CD4-positive, alpha-beta memory T cell (primary cell): ENCODE results near the gene ARG1. TPM values are rescaled to one million over a fixed set of nuclear protein-coding genes. Genes with fewer than 3 reads are reported as not detected.

Source experiments
- CTCF ChIA-PET: fragments of 350-600 bp; sonication (Branson Sonifier 250); formaldehyde crosslinking; loops from one replicate; lab custom pipeline; 2021; ENCODE audit warnings: inconsistent platforms; ENCODE audit not compliant: partially characterized antibody; lab: Charles Lee
- POLR2A ChIA-PET: fragments of 350-600 bp; sonication (Branson Sonifier 250); formaldehyde crosslinking; loops from one replicate; lab custom pipeline; 2021; ENCODE audit not compliant: partially characterized antibody; lab: Charles Lee
- DNase-seq, 5 donors: peaks; one replicate each; pipeline versions ENCODE4 v3.0.0 to v3.0.0-alpha.2; 2020 to 2022; ENCODE audit warnings: mixed read lengths in 1 of 5
- H3K27ac ChIP-seq: one replicate; pipeline ENCODE4 v1.7.0; 2013; ENCODE audit warnings: low read depth, low read length
- H3K27me3 ChIP-seq: 2 replicates; pipeline ENCODE4 v1.7.0; 2013; ENCODE audit warnings: mild to moderate bottlenecking, low read length, moderate library complexity; ENCODE audit not compliant: insufficient read depth
- H3K36me3 ChIP-seq: 2 replicates; pipeline ENCODE4 v1.7.0; 2013; ENCODE audit warnings: mild to moderate bottlenecking, low read length, moderate library complexity; ENCODE audit not compliant: insufficient read depth
- H3K4me1 ChIP-seq: 2 replicates; pipeline ENCODE4 v1.7.0; 2013; ENCODE audit warnings: mild to moderate bottlenecking, low read length, moderate library complexity; ENCODE audit not compliant: insufficient read depth
- H3K4me3 ChIP-seq, 2 donors: one replicate each; pipeline ENCODE4 v1.7.0; 2013; ENCODE audit warnings: low read length in 2 of 2, mild to moderate bottlenecking in 1 of 2
- H3K9me3 ChIP-seq, 2 donors: one replicate each; pipeline ENCODE4 v1.7.0; 2013; ENCODE audit warnings: low read length in 2 of 2, control low read depth in 1 of 2; ENCODE audit not compliant: control insufficient read depth in 1 of 2
- H3K27ac Mint-ChIP-seq, 7 donors: one replicate each; pipeline ENCODE4 v1.8.0; 2020 to 2021; ENCODE audit warnings: mixed read lengths in 7 of 7, mild to moderate bottlenecking in 6 of 7, inconsistent platforms in 3 of 7, moderate library complexity in 3 of 7
- H3K27me3 Mint-ChIP-seq, 2 donors: one replicate each; pipeline ENCODE4 v1.8.0; 2020 to 2021; ENCODE audit warnings: mixed read lengths in 2 of 2
- H3K36me3 Mint-ChIP-seq, 2 donors: one replicate each; pipeline ENCODE4 v1.8.0; 2020 to 2021; ENCODE audit warnings: mixed read lengths in 2 of 2, inconsistent platforms in 1 of 2, mild to moderate bottlenecking in 1 of 2
- H3K4me1 Mint-ChIP-seq, 4 donors: one replicate each; pipeline ENCODE4 v1.8.0; 2020 to 2021; ENCODE audit warnings: mixed read lengths in 4 of 4, mild to moderate bottlenecking in 1 of 4
- H3K4me3 Mint-ChIP-seq, 8 donors: one replicate each; pipeline ENCODE4 v1.8.0; 2020 to 2021; ENCODE audit warnings: mixed read lengths in 8 of 8, mild to moderate bottlenecking in 7 of 8, moderate library complexity in 6 of 8, inconsistent platforms in 3 of 8
- H3K9me3 Mint-ChIP-seq, 8 donors: one replicate each; pipeline ENCODE4 v1.8.0; 2020 to 2021; ENCODE audit warnings: mixed read lengths in 8 of 8, mild to moderate bottlenecking in 5 of 8, inconsistent platforms in 3 of 8, moderate library complexity in 1 of 8
- intact Hi-C: fragments of 100-400 bp; cut with micrococcal nuclease; formaldehyde crosslinking; loops from one replicate; pipeline ENCODE4 v1.15.1; 2023
- polyA plus RNA-seq, 2 donors: library from polyadenylated mRNA; unstranded; fragments of 300-500 nt; fragmentation: Illumina TruSeq; gene quantifications; one replicate each; pipeline ENCODE4 v1.2.3, GENCODE V29; 2021
- total RNA-seq, 2 experiments: library from RNA; stranded (reverse); gene quantifications; one replicate each; pipeline ENCODE4 v1.2.3, GENCODE V29; 2021

The ARG1 gene
- total and polyA plus RNA-seq, 4 experiments from 2014 or later: 1.0 TPM; not detected in 3

- no peak overlapping the region for H3K27ac Mint-ChIP-seq
- DNase-seq: no peak
- Histone ChIP-seq H3K27me3 (no peaks in the 10 kb centered on the region), H3K4me3 (no peak overlapping the region), H3K9me3 (no peaks in the 10 kb centered on the region), H3K27ac (no peak overlapping the region), H3K4me1 (no peaks in the 10 kb centered on the region), H3K36me3 (no peaks in the 10 kb centered on the region)
- H3K27me3 Mint-ChIP-seq: peaks cover 2 to 7% of the 10 kb centered on the region in 2 donors
- H3K4me3 Mint-ChIP-seq: no peak overlapping the region
- no peaks in the 10 kb centered on the region for H3K4me1 Mint-ChIP-seq
- intact Hi-C loops: no loop called here
- H3K9me3 Mint-ChIP-seq: no peaks in the 10 kb centered on the region
- ChIA-PET POLR2A (no interaction called here), CTCF (no interaction called here)
- no peaks in the 10 kb centered on the region for H3K36me3 Mint-ChIP-seq
Measured at GRCh38 chr6:131555992-131556391, 17.0 kb upstream of the ARG1 start.

- Mint-ChIP-seq H3K27ac (no peak overlapping the region), H3K9me3 (no peaks in the 10 kb centered on the region), H3K4me3 (no peak overlapping the region), H3K36me3 (no peaks in the 10 kb centered on the region), H3K27me3 (peaks cover 0 to 2% of the 10 kb centered on the region in 2 donors), H3K4me1 (no peaks in the 10 kb centered on the region)
- CTCF ChIA-PET: no interaction called here
- H3K36me3 ChIP-seq: no peaks in the 10 kb centered on the region
- H3K27ac ChIP-seq: no peak overlapping the region
- no peaks in the 10 kb centered on the region for H3K27me3 ChIP-seq
- POLR2A ChIA-PET: no interaction called here
- H3K9me3 ChIP-seq: no peaks in the 10 kb centered on the region
- DNase-seq: no peak
- H3K4me1 ChIP-seq: no peaks in the 10 kb centered on the region
- no peak overlapping the region for H3K4me3 ChIP-seq
- intact Hi-C loops: no loop called here
Measured at GRCh38 chr6:131558922-131559321, 14.1 kb upstream of the ARG1 start.

- Mint-ChIP-seq H3K4me1 (no peaks in the 10 kb centered on the region), H3K27me3 (peaks cover 0 to 2% of the 10 kb centered on the region in 2 donors), H3K27ac (no peak overlapping the region), H3K4me3 (no peak overlapping the region), H3K9me3 (no peaks in the 10 kb centered on the region), H3K36me3 (peaks cover 0 to 2% of the 10 kb centered on the region in 2 donors)
- Histone ChIP-seq H3K4me3 (no peak overlapping the region), H3K27ac (no peak overlapping the region), H3K36me3 (no peaks in the 10 kb centered on the region), H3K27me3 (no peaks in the 10 kb centered on the region), H3K9me3 (no peaks in the 10 kb centered on the region), H3K4me1 (no peaks in the 10 kb centered on the region)
- CTCF ChIA-PET: interaction anchor here (1.0 to 1.2 kb wide), 3 partner anchors 10 to 677 kb away, joined by 3 to 4 read pairs (median 3); partner anchors contain the start of gene MED23
- intact Hi-C loops: no loop called here
- no peak for DNase-seq
- POLR2A ChIA-PET: no interaction called here
Measured at GRCh38 chr6:131561925-131562707, 10.9 kb upstream of the ARG1 start.

GRCh38 chr6:131565056-131565455 is 8.0 kb upstream of the ARG1 start:
- Mint-ChIP-seq H3K27ac (no peak overlapping the region), H3K36me3 (peaks cover 2 to 3% of the 10 kb centered on the region in 2 donors), H3K27me3 (no peaks in the 10 kb centered on the region), H3K4me1 (peaks cover 0 to 7% (median 2%) of the 10 kb centered on the region in 4 donors), H3K9me3 (no peaks in the 10 kb centered on the region), H3K4me3 (no peak overlapping the region)
- no peaks in the 10 kb centered on the region for H3K4me1 ChIP-seq
- H3K27me3 ChIP-seq: no peaks in the 10 kb centered on the region
- H3K9me3 ChIP-seq: no peaks in the 10 kb centered on the region
- POLR2A ChIA-PET: no interaction called here
- H3K36me3 ChIP-seq: no peaks in the 10 kb centered on the region
- intact Hi-C loops: no loop called here
- no peak overlapping the region for H3K4me3 ChIP-seq
- DNase-seq: no peak
- H3K27ac ChIP-seq: no peak overlapping the region
- CTCF ChIA-PET: no interaction called here

- H3K4me3 ChIP-seq: no peak overlapping the region
- H3K9me3 Mint-ChIP-seq: peaks cover 0 to 4% (median 0%) of the 10 kb centered on the region in 8 donors
- POLR2A ChIA-PET: no interaction called here
- DNase-seq: no peak
- H3K27ac ChIP-seq: no peak overlapping the region
- H3K4me3 Mint-ChIP-seq: no peak overlapping the region
- H3K36me3 Mint-ChIP-seq: peaks cover 18 to 26% of the 10 kb centered on the region in 2 donors
- H3K27ac Mint-ChIP-seq: no peak overlapping the region
- H3K4me1 ChIP-seq: no peaks in the 10 kb centered on the region
- no peaks in the 10 kb centered on the region for H3K36me3 ChIP-seq
- no peaks in the 10 kb centered on the region for H3K9me3 ChIP-seq
- intact Hi-C loops: no loop called here
- H3K27me3 Mint-ChIP-seq: no peaks in the 10 kb centered on the region
- H3K4me1 Mint-ChIP-seq: peaks cover 0 to 9% (median 2%) of the 10 kb centered on the region in 4 donors
- CTCF ChIA-PET: interaction anchor here (2.9 kb wide), 1 partner anchor 35 kb away, joined by 16 read pairs; no protein-coding TSS in a partner anchor
- H3K27me3 ChIP-seq: no peaks in the 10 kb centered on the region
Measured at GRCh38 chr6:131568726-131569125, 4.3 kb upstream of the ARG1 start.

- Histone ChIP-seq H3K27me3 (no peaks in the 10 kb centered on the region), H3K4me3 (no peak overlapping the region), H3K9me3 (no peaks in the 10 kb centered on the region), H3K36me3 (no peaks in the 10 kb centered on the region), H3K27ac (no peak overlapping the region), H3K4me1 (no peaks in the 10 kb centered on the region)
- Mint-ChIP-seq H3K4me1 (peaks cover 0 to 2% (median under 1%) of the 10 kb centered on the region in 4 donors), H3K4me3 (no peak overlapping the region), H3K27me3 (no peaks in the 10 kb centered on the region), H3K9me3 (peaks cover 0 to 4% (median 0%) of the 10 kb centered on the region in 8 donors), H3K36me3 (peaks cover 47 to 62% of the 10 kb centered on the region in 2 donors), H3K27ac (no peak overlapping the region)
- ChIA-PET POLR2A (no interaction called here), CTCF (no interaction called here)
- no peak for DNase-seq
- intact Hi-C loops: no loop called here
Measured at GRCh38 chr6:131574133-131574532, 1.1 kb downstream of the ARG1 start.

- Histone ChIP-seq H3K36me3 (no peaks in the 10 kb centered on the region), H3K4me3 (no peak overlapping the region), H3K4me1 (no peaks in the 10 kb centered on the region), H3K27ac (no peak overlapping the region), H3K27me3 (no peaks in the 10 kb centered on the region), H3K9me3 (no peaks in the 10 kb centered on the region)
- intact Hi-C loops: no loop called here
- Mint-ChIP-seq H3K9me3 (peaks cover 0 to 4% (median 0%) of the 10 kb centered on the region in 8 donors), H3K4me3 (no peak overlapping the region), H3K27ac (no peak overlapping the region), H3K27me3 (no peaks in the 10 kb centered on the region), H3K36me3 (peaks cover 48 to 61% of the 10 kb centered on the region in 2 donors), H3K4me1 (peaks cover 0 to 2% (median under 1%) of the 10 kb centered on the region in 4 donors)
- ChIA-PET POLR2A (no interaction called here), CTCF (interaction anchor here (1.5 to 2.1 kb wide), 2 partner anchors 54 to 392 kb away, joined by 5 to 7 read pairs; no protein-coding TSS in a partner anchor)
- no peak for DNase-seq
Measured at GRCh38 chr6:131574686-131575085, 1.7 kb downstream of the ARG1 start.
